Measurements from ENCODE around the gene GPR180. TPM values are rescaled to one million over a fixed set of nuclear protein-coding genes. Genes with fewer than 3 reads are reported as not detected.

The GPR180 gene
- total and polyA plus RNA-seq, 2 of the 13 experiments (the other 11 are each of a cell fraction or from before 2014, with no cell fraction given), result not detected

DNA sequence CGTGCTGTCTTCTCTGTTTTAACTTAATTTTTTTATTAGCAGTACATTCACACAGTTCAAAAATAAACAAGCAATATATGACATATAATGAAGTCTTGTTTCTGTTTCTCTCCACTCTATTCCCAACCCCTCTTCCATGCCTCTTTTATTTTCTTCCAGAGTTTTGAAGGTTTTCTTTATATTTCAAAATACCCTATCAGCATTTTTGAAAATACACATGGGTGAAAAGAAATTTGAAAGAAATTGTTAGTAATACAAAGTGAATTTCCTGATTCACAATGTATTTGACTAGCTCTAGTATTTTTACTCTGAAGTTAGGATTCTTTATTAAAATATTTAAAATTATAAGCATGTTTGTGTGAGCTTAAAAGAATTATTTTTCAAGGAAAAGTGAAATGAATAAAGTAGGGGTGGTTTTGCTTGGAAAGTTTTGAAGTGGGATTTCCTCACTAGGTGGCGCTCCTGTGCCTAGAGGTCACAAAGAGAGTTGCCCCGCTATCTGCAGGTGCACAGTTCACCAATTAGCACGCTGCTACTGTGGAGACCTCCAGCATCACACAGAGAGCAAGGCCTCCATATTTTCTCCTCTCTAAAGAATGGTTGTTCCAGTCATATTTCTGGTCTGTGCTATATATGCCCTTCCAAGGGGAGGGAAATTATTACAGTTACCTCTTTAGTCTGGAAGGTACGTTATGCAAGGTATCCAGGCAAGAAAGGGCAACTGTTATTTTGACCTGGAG, 73.1 kb downstream of the GPR180 start:
- WGBS (ENCODE audit: low lambda C conversion rate), result 16% methylated on average over 5 of the region's 5 CpGs

More for the DNA sequence above, 73.1 kb downstream of the GPR180 start:
- no peaks in the 10 kb centered on the region for H4K20me1 ChIP-seq (ENCODE audit: insufficient read depth, low read length)
- intact Hi-C loops (cut with micrococcal nuclease; ENCODE audit: unreplicated experiment), result loop anchor here (1.0 to 5.0 kb wide), 4 partner anchors 38 to 804 kb away; partner anchors contain the start of gene SOX21
- no TSS peak for BruUV-seq (replicated peaks)
- ChIA-PET POLR2A (no interaction called here), CTCF (ENCODE audit: low intra/inter-chr PET ratio, low total read pairs) (interaction anchor here (1.0 kb wide), 1 partner anchor 729 kb away, joined by 5 read pairs; no protein-coding TSS in a partner anchor)
- H3K4me3 ChIP-seq (replicated peaks in 1 of 3; ENCODE audit: insufficient read depth in 1 of 3, low read depth in 2 of 3, low read length in 3 of 3), result no peak overlapping the region
- H2AFZ ChIP-seq (ENCODE audit: low read length), result no peak overlapping the region
- H3K4me1 ChIP-seq (ENCODE audit: insufficient read depth, low read length), result no peaks in the 10 kb centered on the region
- FAIRE-seq (peak; percentile 18), DNase-seq (ENCODE audit: low spot score) (peak; percentile 59), ATAC-seq (peak; percentile 93)
- TF ChIP-seq WIZ (CRISPR knock-in tag; IDR thresholded peaks at IDR 0.05) (no peak), CTCF (CRISPR knock-in tag; IDR thresholded peaks at IDR 0.05) (peak; percentile 73), ZNF234 (CRISPR knock-in tag; conservative IDR thresholded peaks at IDR 0.05) (no peak), STAG1 (CRISPR knock-in tag; IDR thresholded peaks at IDR 0.05) (peak; percentile 58), MAFK (conservative IDR thresholded peaks at IDR 0.05 in 1 of 2, IDR thresholded peaks at IDR 0.05 in 1 of 2; ENCODE audit: low read length in 2 of 2) (peak; percentile 15 to 46; a peak in 2 of 4 replicates), NR2F6 (IDR thresholded peaks at IDR 0.05) (no peak), NR2F6 (CRISPR knock-in tag; IDR thresholded peaks at IDR 0.05) (0 out of 2 replicates have a peak, but pooled peaks have one; percentile 20), SMC3 (IDR thresholded peaks at IDR 0.05; ENCODE audit: low read length) (peak; percentile 55; the same call in 1 of the 2 replicates), RAD21 (CRISPR knock-in tag; IDR thresholded peaks at IDR 0.05) (peak; percentile 39; the same call in 1 of the 2 replicates)
- in situ Hi-C loops (cut with HindIII; ENCODE audit: extremely low pct_ligation_motif_present, low pct_unique_long_range_greater_than_20kb), result loop anchor here (25.0 kb wide), 2 partner anchors 488 to 738 kb away; no protein-coding TSS in a partner anchor
- no peaks in the 10 kb centered on the region for H3K36me3 ChIP-seq (replicated peaks in 1 of 2; ENCODE audit: control insufficient read depth in 1 of 2, insufficient read depth in 2 of 2, low read length in 2 of 2)
- no peaks in the 10 kb centered on the region for H3K79me2 ChIP-seq (ENCODE audit: insufficient read depth, low read length)
- H3K27ac ChIP-seq (ENCODE audit: extremely low read length, insufficient read depth, low read length), result no peak overlapping the region
- H3K9ac ChIP-seq (ENCODE audit: insufficient read depth, low read depth, low read length), result no peak overlapping the region
- no peak overlapping the region for H3K4me2 ChIP-seq (ENCODE audit: low read depth, low read length)
- H3K9me3 ChIP-seq (ENCODE audit: low read length), result no peaks in the 10 kb centered on the region
- peaks cover 0 to 5% of the 10 kb centered on the region in 2 experiments; a peak in 2 of 5 replicates for H3K27me3 ChIP-seq (ENCODE audit: control insufficient read depth in 1 of 2, insufficient read depth in 2 of 2, low read length in 2 of 2)
